ENCODE data around the gene CYP4F8. TPM values are rescaled to one million over a fixed set of nuclear protein-coding genes. Genes with fewer than 3 reads are reported as not detected.

The CYP4F8 gene
- total and polyA plus RNA-seq, 2 of the 8 experiments (the other 6 are each of a cell fraction or from before 2014, with no cell fraction given), result not detected

- no peak overlapping the region for H3K14ac ChIP-seq (ENCODE audit: insufficient read length)
- no peak overlapping the region for H2BK12ac ChIP-seq (ENCODE audit: low read depth, low read length)
- H4K8ac ChIP-seq (ENCODE audit: extremely low read depth, insufficient read depth, low read length), result no peak overlapping the region
- H3K56ac ChIP-seq (replicated peaks; ENCODE audit: insufficient read length, low read depth, low read length), result no peak overlapping the region
- no peak overlapping the region for H4K91ac ChIP-seq (replicated peaks; ENCODE audit: insufficient read length, low read length)
- no peaks in the 10 kb centered on the region for H3K4me1 ChIP-seq (replicated peaks in 1 of 4; ENCODE audit: control insufficient read depth in 3 of 4, insufficient read depth in 4 of 4, low read length in 3 of 4)
- no peak overlapping the region for H2AK5ac ChIP-seq (ENCODE audit: low read depth, low read length)
- H3K27me3 ChIP-seq (replicated peaks in 1 of 4; ENCODE audit: control insufficient read depth in 3 of 4, extremely low read depth in 1 of 4, insufficient read depth in 3 of 4, low read length in 3 of 4), result no peaks in the 10 kb centered on the region
- no peak overlapping the region for H3K18ac ChIP-seq (ENCODE audit: extremely low read depth, low read length)
- POLR2A ChIA-PET (ENCODE audit: partially characterized antibody), result no interaction called here
- H3K23me2 ChIP-seq (ENCODE audit: low read depth, low read length), result no peaks in the 10 kb centered on the region
- H4K5ac ChIP-seq (ENCODE audit: insufficient read length, low read depth, low read length), result no peak overlapping the region
- DNase-seq (ENCODE audit: low read depth in 1 of 2, low spot score in 2 of 2) (no peak), FAIRE-seq (no peak)
- H3K4me2 ChIP-seq (ENCODE audit: insufficient read depth in 1 of 2, low read depth in 2 of 2, low read length in 2 of 2), result no peak overlapping the region
- no peak overlapping the region for H3K4me3 ChIP-seq (ENCODE audit: extremely low read depth in 1 of 4, insufficient read depth in 2 of 4, low read depth in 3 of 4, low read length in 4 of 4)
- H3K79me1 ChIP-seq (ENCODE audit: low read depth, low read length), result no peaks in the 10 kb centered on the region
- no peak overlapping the region for H2BK20ac ChIP-seq (ENCODE audit: low read length)
- H3K4ac ChIP-seq (replicated peaks; ENCODE audit: insufficient read length, low read depth, low read length), result no peak overlapping the region
- H3K9me3 ChIP-seq (ENCODE audit: insufficient read depth in 2 of 2, low read depth in 1 of 2, low read length in 1 of 2), result peaks cover 58 to 68% of the 10 kb centered on the region in 2 experiments
- no peak overlapping the region for H2BK5ac ChIP-seq (ENCODE audit: low read depth, low read length)
- no peak overlapping the region for H2BK15ac ChIP-seq (ENCODE audit: low read length)
- no peak overlapping the region for H2AFZ ChIP-seq (ENCODE audit: low read length)
- H3K23ac ChIP-seq (ENCODE audit: insufficient read length), result no peak overlapping the region
- no peaks in the 10 kb centered on the region for H3K79me2 ChIP-seq (ENCODE audit: control insufficient read depth in 1 of 2, insufficient read depth in 2 of 2, low read length in 2 of 2)
- no peak overlapping the region for H3K27ac ChIP-seq (ENCODE audit: low read depth, low read length)
- H4K20me1 ChIP-seq (replicated peaks in 1 of 2; ENCODE audit: control insufficient read depth in 1 of 2, insufficient read depth in 2 of 2, low read length in 2 of 2), result no peaks in the 10 kb centered on the region
- H2BK120ac ChIP-seq (replicated peaks; ENCODE audit: low read depth, low read length), result no peak overlapping the region
- CTCF ChIA-PET (ENCODE audit: partially characterized antibody), result interaction anchor here (1.0 kb wide), 1 partner anchor 11 kb away, joined by 3 read pairs; no protein-coding TSS in a partner anchor
- H3K36me3 ChIP-seq (ENCODE audit: control insufficient read depth in 2 of 4, insufficient read depth in 4 of 4, low read length in 3 of 4), result no peaks in the 10 kb centered on the region
- no peak overlapping the region for H3K9ac ChIP-seq (replicated peaks in 1 of 4; ENCODE audit: extremely low read depth in 1 of 4, low read depth in 3 of 4, low read length in 3 of 4)
- no peak for TF ChIP-seq SAP30 (IDR thresholded peaks at IDR 0.05; ENCODE audit: insufficient read depth, insufficient replicate concordance, low read length)
- TF ChIP-seq RXRA (IDR thresholded peaks at IDR 0.05; ENCODE audit: insufficient read depth, low read depth, low read length), result no peak
- TF ChIP-seq ZNF274 (IDR thresholded peaks at IDR 0.05; ENCODE audit: borderline replicate concordance, extremely low read depth, low read length), result no peak
- no peak for TF ChIP-seq RFX5 (IDR thresholded peaks at IDR 0.05; ENCODE audit: borderline replicate concordance, low read depth, low read length)
- no peak for TF ChIP-seq ATF2 (IDR thresholded peaks at IDR 0.05; ENCODE audit: low read length)
- TF ChIP-seq, protein P1, sequence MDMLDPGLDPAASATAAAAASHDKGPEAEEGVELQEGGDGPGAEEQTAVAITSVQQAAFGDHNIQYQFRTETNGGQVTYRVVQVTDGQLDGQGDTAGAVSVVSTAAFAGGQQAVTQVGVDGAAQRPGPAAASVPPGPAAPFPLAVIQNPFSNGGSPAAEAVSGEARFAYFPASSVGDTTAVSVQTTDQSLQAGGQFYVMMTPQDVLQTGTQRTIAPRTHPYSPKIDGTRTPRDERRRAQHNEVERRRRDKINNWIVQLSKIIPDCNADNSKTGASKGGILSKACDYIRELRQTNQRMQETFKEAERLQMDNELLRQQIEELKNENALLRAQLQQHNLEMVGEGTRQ (IDR thresholded peaks at IDR 0.05; ENCODE audit: low read length), result no peak
- no peak for TF ChIP-seq EGR1 (IDR thresholded peaks at IDR 0.05; ENCODE audit: borderline replicate concordance, low read depth, low read length)
- TF ChIP-seq, protein P2, sequence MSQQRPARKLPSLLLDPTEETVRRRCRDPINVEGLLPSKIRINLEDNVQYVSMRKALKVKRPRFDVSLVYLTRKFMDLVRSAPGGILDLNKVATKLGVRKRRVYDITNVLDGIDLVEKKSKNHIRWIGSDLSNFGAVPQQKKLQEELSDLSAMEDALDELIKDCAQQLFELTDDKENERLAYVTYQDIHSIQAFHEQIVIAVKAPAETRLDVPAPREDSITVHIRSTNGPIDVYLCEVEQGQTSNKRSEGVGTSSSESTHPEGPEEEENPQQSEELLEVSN (IDR thresholded peaks at IDR 0.05), result no peak
- no peak for TF ChIP-seq EZH2 (IDR thresholded peaks at IDR 0.05; ENCODE audit: low read depth, low read length, severe bottlenecking)
- no peak for TF ChIP-seq TCF12 (IDR thresholded peaks at IDR 0.05; ENCODE audit: low read depth, low read length)
- TF ChIP-seq NRF1 (IDR thresholded peaks at IDR 0.05; ENCODE audit: low read depth, low read length), result no peak
These were observed 41.4 kb downstream of the CYP4F8 start for GRCh38 chr19:15656467-15656866.
